Tibial nerve (tissue), 4 donors: ENCODE measurements around the gene MAGI3.

Source experiments
- EP300 ChIP-seq, 2 donors: sonication (generic); formaldehyde crosslinking; IDR thresholded peaks; one replicate each; pipeline ENCODE4 v1.6.1; 2017; ENCODE audit warnings: antibody characterized with exemption in 2 of 2, mild to moderate bottlenecking in 1 of 2
- POLR2A ChIP-seq, 2 donors: fragments of 450-650 bp; IDR thresholded peaks; one replicate each; pipeline ENCODE4 v1.6.1; 2017; ENCODE audit warnings: antibody characterized with exemption in 2 of 2, mild to moderate bottlenecking in 2 of 2, moderate library complexity in 2 of 2
- TF ChIP-seq, protein P1 (sequence below), 5 experiments: fragments of 200-600 bp in 3 of 5; fragments of 450-650 bp in 2 of 5; sonication (generic) in 3 of 5; IDR thresholded peaks; one replicate each; pipeline ENCODE4 v1.5.1; 2016 to 2019; ENCODE audit warnings: antibody characterized with exemption in 5 of 5, mild to moderate bottlenecking in 3 of 5, moderate library complexity in 2 of 5

DNA sequence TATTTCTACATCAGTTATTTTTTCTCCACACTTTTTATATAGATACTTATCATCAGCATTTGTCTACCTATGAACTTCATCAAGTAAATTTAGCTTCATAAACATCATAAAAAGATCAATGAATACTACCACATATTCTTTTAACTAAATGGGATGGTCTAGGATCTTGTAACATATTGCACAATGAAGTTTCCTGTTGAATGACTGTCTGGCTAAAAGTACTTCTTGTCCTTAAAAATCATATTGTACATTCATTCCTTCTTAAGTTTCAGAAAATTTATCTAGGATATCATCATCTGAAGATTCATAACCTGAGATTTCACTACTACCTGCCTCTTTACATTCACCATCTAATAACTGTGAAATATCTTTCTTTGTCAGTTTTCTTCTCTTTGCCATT is 69.0 kb downstream of the MAGI3 start:
- TF ChIP-seq, protein P1, sequence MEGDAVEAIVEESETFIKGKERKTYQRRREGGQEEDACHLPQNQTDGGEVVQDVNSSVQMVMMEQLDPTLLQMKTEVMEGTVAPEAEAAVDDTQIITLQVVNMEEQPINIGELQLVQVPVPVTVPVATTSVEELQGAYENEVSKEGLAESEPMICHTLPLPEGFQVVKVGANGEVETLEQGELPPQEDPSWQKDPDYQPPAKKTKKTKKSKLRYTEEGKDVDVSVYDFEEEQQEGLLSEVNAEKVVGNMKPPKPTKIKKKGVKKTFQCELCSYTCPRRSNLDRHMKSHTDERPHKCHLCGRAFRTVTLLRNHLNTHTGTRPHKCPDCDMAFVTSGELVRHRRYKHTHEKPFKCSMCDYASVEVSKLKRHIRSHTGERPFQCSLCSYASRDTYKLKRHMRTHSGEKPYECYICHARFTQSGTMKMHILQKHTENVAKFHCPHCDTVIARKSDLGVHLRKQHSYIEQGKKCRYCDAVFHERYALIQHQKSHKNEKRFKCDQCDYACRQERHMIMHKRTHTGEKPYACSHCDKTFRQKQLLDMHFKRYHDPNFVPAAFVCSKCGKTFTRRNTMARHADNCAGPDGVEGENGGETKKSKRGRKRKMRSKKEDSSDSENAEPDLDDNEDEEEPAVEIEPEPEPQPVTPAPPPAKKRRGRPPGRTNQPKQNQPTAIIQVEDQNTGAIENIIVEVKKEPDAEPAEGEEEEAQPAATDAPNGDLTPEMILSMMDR (IDR thresholded peaks at IDR 0.05) = no peak
- no peak for TF ChIP-seq POLR2A (IDR thresholded peaks at IDR 0.05)
- TF ChIP-seq EP300 (IDR thresholded peaks at IDR 0.05) = no peak
